ENCODE data around the gene ST3GAL4.
"Not testable (repeated sequence)": the region's sequence is repeated elsewhere in the genome, so short reads cannot be mapped to it uniquely, and the experiment has no call there.

Gene ST3GAL4

GRCh38 chr11:126346586-126346940 is 8.9 kb upstream of the ST3GAL4 start:
- H3K4me3 ChIP-seq (ENCODE audit: low read depth, low read length), result peak overlapping the region; percentile 2
- TF ChIP-seq CTCF (conservative IDR thresholded peaks at IDR 0.05; ENCODE audit: low read depth, low read length), result no peak
- DNase-seq (ENCODE audit: low read depth), result no peak

- not testable (repeated sequence) for H3K4me3 ChIP-seq (ENCODE audit: low read depth, low read length)
These were observed 8.5 kb upstream of the ST3GAL4 start for GRCh38 chr11:126346946-126347345.

GRCh38 chr11:126347751-126348668 is 7.5 kb upstream of the ST3GAL4 start:
- no peak overlapping the region for H3K4me3 ChIP-seq (ENCODE audit: low read depth, low read length)
- no peak for DNase-seq (ENCODE audit: low read depth)
- TF ChIP-seq CTCF (conservative IDR thresholded peaks at IDR 0.05; ENCODE audit: low read depth, low read length), result no peak

More at GRCh38 chr11:126346946-126347345, 8.5 kb upstream of the ST3GAL4 start:
- DNase-seq (ENCODE audit: low read depth), result not testable (repeated sequence)

GRCh38 chr11:126348806-126349582 is 6.5 kb upstream of the ST3GAL4 start:
- no peak for TF ChIP-seq CTCF (conservative IDR thresholded peaks at IDR 0.05; ENCODE audit: low read depth, low read length)
- H3K4me3 ChIP-seq (ENCODE audit: low read depth, low read length), result no peak overlapping the region
- DNase-seq (ENCODE audit: low read depth), result peak; percentile 60

DNA sequence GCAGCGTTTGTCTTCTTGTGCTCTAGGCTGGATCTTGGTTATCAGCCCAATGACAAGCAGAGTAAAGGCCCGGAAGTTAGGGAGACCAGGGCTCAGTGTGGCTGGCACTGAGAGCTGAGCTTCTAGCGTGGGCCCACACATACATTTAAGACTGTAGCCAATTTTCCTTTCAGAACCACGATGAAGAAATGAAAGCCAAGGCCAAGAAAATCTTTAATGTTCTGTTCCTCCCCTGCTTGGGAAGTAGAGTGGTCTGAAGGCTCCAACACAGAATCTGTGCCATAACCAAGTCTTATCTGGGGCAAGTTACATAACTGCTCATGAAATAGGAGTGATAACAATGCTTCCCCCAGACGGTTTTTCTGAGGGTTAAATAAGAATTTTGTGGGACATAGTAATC is 4.7 kb upstream of the ST3GAL4 start:
- H3K4me3 ChIP-seq (ENCODE audit: low read depth, low read length), result no peak overlapping the region
- no peak for TF ChIP-seq CTCF (conservative IDR thresholded peaks at IDR 0.05; ENCODE audit: low read depth, low read length)
- no peak for DNase-seq (ENCODE audit: low read depth)

GRCh38 chr11:126352163-126352562 is 3.3 kb upstream of the ST3GAL4 start:
- DNase-seq (ENCODE audit: low read depth), result no peak
- H3K4me3 ChIP-seq (ENCODE audit: low read depth, low read length), result no peak overlapping the region
- TF ChIP-seq CTCF (conservative IDR thresholded peaks at IDR 0.05; ENCODE audit: low read depth, low read length), result no peak

DNA sequence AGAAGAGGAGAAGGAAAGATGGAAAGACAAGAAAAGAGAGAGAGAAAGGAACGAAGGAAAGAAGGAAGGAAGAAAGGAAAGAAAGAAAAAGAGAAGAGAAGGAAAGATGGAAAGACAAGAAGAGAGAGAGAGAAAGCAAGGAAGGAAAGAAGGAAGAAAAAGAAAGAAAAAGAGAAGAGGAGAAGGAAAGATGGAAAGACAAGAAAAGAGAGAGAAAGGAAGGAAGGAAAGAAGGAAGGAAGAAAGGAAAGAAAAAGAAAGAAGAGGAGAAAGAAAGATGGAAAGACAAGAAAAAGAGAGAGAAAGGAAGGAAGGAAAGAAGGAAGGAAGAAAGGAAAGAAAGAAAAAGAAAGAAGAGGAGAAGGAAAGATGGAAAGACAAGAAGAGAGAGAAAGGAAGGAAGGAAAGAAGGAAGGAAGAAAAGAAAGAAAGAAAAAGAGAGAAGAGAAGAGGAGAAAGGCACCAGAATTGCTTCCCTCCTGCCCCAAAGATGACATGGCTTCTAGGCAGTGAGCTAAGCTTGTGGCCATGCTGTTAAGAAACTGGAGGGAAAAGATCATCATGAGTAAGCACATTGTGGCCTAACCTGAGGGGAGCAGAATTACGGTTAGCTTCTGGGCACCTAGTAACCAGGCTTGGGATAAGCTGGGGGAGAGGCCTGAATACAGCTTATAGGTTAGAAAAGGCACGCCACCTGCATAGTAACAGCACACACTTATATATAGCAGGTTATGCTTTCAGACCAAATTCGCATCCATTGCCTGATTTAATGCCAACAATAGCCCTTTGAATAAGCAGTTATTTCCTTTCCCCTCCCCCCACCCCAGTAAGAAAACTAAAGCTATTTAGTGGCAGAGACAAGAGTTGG is 2.3 kb upstream of the ST3GAL4 start:
- peak; percentile 60 for DNase-seq (ENCODE audit: low read depth)
- no peak overlapping the region for H3K4me3 ChIP-seq (ENCODE audit: low read depth, low read length)
- no peak for TF ChIP-seq CTCF (conservative IDR thresholded peaks at IDR 0.05; ENCODE audit: low read depth, low read length)
